Measurements from ENCODE around the gene GSTA2.

DNA sequence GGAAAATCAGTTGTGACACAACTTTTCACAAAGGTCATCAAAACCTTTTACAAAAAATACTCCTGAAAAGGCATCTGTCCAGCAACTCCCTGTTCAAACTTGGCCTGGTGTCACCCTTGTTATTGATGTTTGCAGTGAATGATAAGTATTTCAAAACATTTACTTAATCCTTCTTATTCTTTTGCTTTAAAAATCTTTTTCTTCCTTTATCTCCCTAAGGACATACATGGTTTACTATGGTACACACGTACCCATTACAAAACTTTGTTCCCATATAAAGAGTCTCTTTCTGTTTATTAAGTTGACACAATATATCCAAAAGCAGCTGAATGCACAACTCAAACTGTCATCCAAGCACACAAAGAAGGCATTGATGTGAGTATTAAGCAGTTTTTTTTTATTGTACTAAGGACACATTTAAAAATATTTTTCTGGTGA lies 17.5 kb downstream of the GSTA2 start:
- TF ChIP-seq FOXM1 (IDR thresholded peaks at IDR 0.05; ENCODE audit: borderline replicate concordance): no peak
- TF ChIP-seq BHLHE40 (IDR thresholded peaks at IDR 0.05; ENCODE audit: borderline replicate concordance): no peak

Measured in HEK293T (cell line).